ENCODE data around the gene KRTAP20-3.

Gene KRTAP20-3

GRCh38 chr21:30642564-30642963 lies at the start of gene KRTAP20-3:
Gene KRTAP20-3, plus strand, starts transcription at chr21:30642864.
- DNase-seq (ENCODE audit: extremely low spot score, insufficient read length, low read depth) (no peak), FAIRE-seq (no peak)

- no peak for FAIRE-seq
- no peak for DNase-seq (ENCODE audit: extremely low spot score, insufficient read length, low read depth)
These were observed 43.9 kb upstream of the KRTAP20-3 start, which contains the start of gene KRTAP6-2 for GRCh38 chr21:30598802-30599201. Gene KRTAP6-2, minus strand, starts transcription at chr21:30598902. Its CDS starts 28 bp downstream, at chr21:30598874.

- no peak for FAIRE-seq
- DNase-seq (ENCODE audit: extremely low spot score, insufficient read length, low read depth): no peak
These were observed 41.9 kb upstream of the KRTAP20-3 start, which contains the start of gene KRTAP22-1 for GRCh38 chr21:30600787-30601186. Gene KRTAP22-1, plus strand, starts transcription at chr21:30601087.

GRCh38 chr21:30605968-30606367 lies 36.7 kb upstream of the KRTAP20-3 start:
- FAIRE-seq: no peak
- no peak for DNase-seq (ENCODE audit: extremely low spot score, insufficient read length, low read depth)

- DNase-seq (ENCODE audit: extremely low spot score, insufficient read length, low read depth) (no peak), FAIRE-seq (no peak)
These were observed 30.5 kb upstream of the KRTAP20-3 start for GRCh38 chr21:30612132-30612531.

- no peak for FAIRE-seq
- no peak for DNase-seq (ENCODE audit: extremely low spot score, insufficient read length, low read depth)
These were observed 28.8 kb upstream of the KRTAP20-3 start, which contains the start of gene KRTAP6-1 for GRCh38 chr21:30613836-30614235. Gene KRTAP6-1, minus strand, starts transcription at chr21:30613930. Its CDS starts 26 bp downstream, at chr21:30613904.

GRCh38 chr21:30615199-30615598 lies 27.5 kb upstream of the KRTAP20-3 start:
- DNase-seq (ENCODE audit: extremely low spot score, insufficient read length, low read depth): no peak
- FAIRE-seq: no peak

- DNase-seq (ENCODE audit: extremely low spot score, insufficient read length, low read depth) (no peak), FAIRE-seq (no peak)
These were observed 26.5 kb upstream of the KRTAP20-3 start, which contains the start of gene KRTAP20-1 for GRCh38 chr21:30616125-30616524. Gene KRTAP20-1, plus strand, starts transcription at chr21:30616425. Its CDS starts 30 bp downstream, at chr21:30616455.

- DNase-seq (ENCODE audit: extremely low spot score, insufficient read length, low read depth) (no peak), FAIRE-seq (no peak)
These were observed 22.6 kb upstream of the KRTAP20-3 start for GRCh38 chr21:30620080-30620479.

- FAIRE-seq (no peak), DNase-seq (ENCODE audit: extremely low spot score, insufficient read length, low read depth) (no peak)
These were observed 22.1 kb upstream of the KRTAP20-3 start, which contains the start of gene KRTAP20-4 for GRCh38 chr21:30620522-30620921. Gene KRTAP20-4, plus strand, starts transcription at chr21:30620627.

GRCh38 chr21:30623362-30623761 lies 19.3 kb upstream of the KRTAP20-3 start:
- no peak for FAIRE-seq
- no peak for DNase-seq (ENCODE audit: extremely low spot score, insufficient read length, low read depth)

- no peak for DNase-seq (ENCODE audit: extremely low spot score, insufficient read length, low read depth)
- FAIRE-seq: no peak
These were observed 17.1 kb upstream of the KRTAP20-3 start for GRCh38 chr21:30625449-30626165.

GRCh38 chr21:30628109-30628508 lies 14.6 kb upstream of the KRTAP20-3 start:
- DNase-seq (ENCODE audit: extremely low spot score, insufficient read length, low read depth) (no peak), FAIRE-seq (no peak)

- FAIRE-seq: no peak
These were observed 13.5 kb upstream of the KRTAP20-3 start for GRCh38 chr21:30629200-30629599.

GRCh38 chr21:30634906-30635305 lies 7.8 kb upstream of the KRTAP20-3 start, which contains the start of gene KRTAP20-2:
Gene KRTAP20-2, plus strand, starts transcription at chr21:30635206. Its CDS starts 58 bp downstream, at chr21:30635264.
- no peak for FAIRE-seq
- DNase-seq (ENCODE audit: extremely low spot score, insufficient read length, low read depth): no peak

More at GRCh38 chr21:30629200-30629599, 13.5 kb upstream of the KRTAP20-3 start:
- no peak for DNase-seq (ENCODE audit: extremely low spot score, insufficient read length, low read depth)

- DNase-seq (ENCODE audit: extremely low spot score, insufficient read length, low read depth) (no peak), FAIRE-seq (no peak)
These were observed 4.0 kb upstream of the KRTAP20-3 start for GRCh38 chr21:30638686-30639085.

- no peak for FAIRE-seq
- DNase-seq (ENCODE audit: extremely low spot score, insufficient read length, low read depth): no peak
These were observed 4.3 kb downstream of the KRTAP20-3 start for GRCh38 chr21:30646904-30647414.

GRCh38 chr21:30652891-30653290 lies 10.2 kb downstream of the KRTAP20-3 start:
- DNase-seq (ENCODE audit: extremely low spot score, insufficient read length, low read depth) (no peak), FAIRE-seq (no peak)

GRCh38 chr21:30668776-30669175 lies 26.1 kb downstream of the KRTAP20-3 start:
- FAIRE-seq: no peak
- no peak for DNase-seq (ENCODE audit: extremely low spot score, insufficient read length, low read depth)

GRCh38 chr21:30672985-30673650 lies 30.5 kb downstream of the KRTAP20-3 start:
- FAIRE-seq: no peak
- DNase-seq (ENCODE audit: extremely low spot score, insufficient read length, low read depth): no peak

GRCh38 chr21:30674312-30674711 lies 31.6 kb downstream of the KRTAP20-3 start:
- FAIRE-seq: no peak
- DNase-seq (ENCODE audit: extremely low spot score, insufficient read length, low read depth): no peak

All from GM18507 (cell line).